Measurements from ENCODE around the gene P2RY6.

P2RY6 gene

DNA sequence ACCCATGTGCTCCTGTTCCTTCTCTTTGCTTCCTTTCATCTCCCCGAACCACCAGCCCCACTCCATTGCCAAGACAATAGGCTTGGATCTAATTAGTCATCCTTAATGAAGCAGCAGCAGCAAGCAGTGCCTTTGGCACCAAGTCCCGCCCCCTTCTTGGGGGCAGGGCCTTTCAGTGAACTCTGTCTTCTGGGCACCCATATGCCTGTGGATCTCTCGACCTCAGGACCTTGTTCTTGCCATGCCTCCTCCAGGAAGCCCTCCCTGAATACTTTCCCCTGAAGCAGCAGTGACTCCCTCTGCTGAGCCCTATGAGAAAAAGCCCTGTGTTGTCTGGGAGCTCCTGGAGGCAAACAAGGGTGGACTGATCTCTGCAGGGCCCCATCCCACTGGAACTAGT lies 68.0 kb downstream of the P2RY6 start:
- no peak for DNase-seq

DNA sequence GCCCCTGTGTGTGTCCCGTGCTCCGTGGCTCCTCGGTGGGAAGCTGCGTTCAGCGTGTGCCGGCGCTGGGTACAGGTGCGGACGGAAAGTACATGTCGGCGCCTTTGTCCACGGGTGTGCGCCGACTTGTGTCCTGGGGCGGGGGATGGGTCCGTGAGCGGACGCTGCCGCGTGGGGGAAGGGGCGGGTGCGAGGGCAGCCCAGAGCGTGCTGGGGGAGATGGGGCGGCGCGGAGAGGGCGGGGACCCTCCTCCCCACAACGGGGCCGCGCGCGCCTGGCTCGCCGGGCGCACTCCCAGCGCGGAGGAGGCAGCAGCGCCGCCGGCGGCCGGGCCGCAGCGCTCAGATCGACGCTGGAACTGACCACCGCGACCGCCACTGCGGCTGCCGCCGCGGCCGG lies 70.5 kb downstream of the P2RY6 start:
- no peak for DNase-seq

DNA sequence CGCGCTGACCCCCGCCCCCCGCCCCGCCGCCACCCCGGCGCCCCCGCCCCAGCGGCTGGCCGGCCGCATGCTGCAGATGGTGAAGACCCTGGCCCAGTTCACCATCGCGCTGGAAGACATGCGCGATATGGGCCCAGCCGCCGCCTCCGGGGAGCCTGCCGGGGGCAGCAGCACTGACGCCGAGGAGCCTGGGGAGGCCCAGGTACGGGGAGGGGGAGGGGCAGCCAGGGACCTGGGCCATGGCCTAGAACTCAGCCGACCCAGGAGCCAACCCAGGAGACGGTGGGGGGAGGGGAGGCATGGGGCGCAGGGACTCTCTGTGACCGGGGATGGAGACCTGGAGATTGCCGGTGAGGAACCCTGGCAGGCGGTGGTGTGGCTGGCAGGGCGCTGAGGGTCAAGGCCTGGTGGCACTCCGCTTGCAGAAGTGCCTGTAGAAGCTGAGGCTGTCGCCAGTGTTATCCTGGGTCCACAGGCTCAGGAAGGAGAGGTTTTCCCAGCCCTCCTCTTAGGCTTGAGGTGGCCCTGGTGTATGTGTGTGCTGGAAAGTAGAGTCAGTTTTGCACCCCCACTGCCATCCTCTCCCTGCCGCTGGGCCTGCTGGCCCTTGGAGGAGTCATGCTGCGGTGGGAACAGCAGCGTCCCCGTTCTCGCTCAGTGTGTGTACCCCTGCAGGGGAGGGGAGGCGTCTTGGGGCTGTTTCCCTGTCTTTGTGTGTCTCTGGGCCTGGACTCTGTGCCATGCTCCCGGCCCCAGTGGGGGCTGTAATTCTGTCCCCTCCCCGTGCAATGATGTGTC lies 71.1 kb downstream of the P2RY6 start:
- no peak for DNase-seq

DNA sequence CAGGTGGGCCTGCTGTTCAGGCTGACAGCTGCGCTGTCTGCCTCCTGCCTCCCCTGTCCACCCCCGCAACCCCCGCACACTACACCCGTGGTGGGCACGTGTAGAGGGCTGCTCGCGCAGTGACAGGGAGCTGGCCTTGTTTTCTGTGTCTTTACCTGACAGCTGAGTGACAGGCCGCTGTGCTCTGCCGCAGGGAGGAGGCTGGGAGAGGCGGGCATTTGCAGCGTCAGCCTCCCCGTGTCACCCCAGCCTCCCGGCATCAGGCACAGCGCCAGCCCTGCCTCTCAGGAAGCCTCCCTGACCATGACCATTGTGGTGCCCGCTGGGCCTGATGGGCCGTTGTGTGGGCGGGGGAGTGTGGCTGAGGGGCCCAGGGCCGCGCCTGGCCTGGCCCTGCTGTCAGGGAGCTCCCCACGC lies 72.1 kb downstream of the P2RY6 start:
- no peak for DNase-seq

DNA sequence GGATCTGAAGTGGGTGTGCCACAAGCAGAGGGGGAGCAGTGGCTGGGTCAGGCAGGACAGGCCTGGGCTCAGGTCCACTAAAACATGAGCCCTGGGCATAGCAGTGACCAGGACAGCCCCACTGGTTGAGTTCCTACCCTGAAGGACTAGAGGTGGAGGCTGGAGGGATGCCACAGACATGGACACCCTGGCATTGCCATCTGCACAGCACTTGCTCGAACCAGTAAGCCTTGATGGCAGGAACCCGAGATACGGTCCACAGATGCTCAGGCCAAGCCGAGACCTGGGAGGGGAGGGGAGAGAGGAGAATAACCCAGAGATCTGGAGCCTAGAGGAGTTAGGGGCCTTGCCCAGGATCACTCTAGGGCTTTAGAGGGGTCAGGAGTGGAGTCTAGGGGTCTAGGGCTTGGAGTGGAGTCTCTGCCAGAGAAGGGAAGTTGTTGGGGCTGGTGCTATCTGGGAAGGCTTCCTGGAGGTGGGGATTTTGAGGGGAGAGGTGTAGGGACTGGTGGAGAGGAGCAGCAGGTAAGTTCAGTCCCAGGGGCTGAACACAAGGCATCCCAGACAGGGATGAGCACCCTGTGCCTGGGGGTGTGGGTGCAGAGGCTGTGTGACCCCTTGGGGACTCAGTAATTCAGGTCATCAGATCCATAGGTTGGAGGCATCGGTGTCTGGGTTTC lies 73.5 kb downstream of the P2RY6 start:
- DNase-seq, result no peak

DNA sequence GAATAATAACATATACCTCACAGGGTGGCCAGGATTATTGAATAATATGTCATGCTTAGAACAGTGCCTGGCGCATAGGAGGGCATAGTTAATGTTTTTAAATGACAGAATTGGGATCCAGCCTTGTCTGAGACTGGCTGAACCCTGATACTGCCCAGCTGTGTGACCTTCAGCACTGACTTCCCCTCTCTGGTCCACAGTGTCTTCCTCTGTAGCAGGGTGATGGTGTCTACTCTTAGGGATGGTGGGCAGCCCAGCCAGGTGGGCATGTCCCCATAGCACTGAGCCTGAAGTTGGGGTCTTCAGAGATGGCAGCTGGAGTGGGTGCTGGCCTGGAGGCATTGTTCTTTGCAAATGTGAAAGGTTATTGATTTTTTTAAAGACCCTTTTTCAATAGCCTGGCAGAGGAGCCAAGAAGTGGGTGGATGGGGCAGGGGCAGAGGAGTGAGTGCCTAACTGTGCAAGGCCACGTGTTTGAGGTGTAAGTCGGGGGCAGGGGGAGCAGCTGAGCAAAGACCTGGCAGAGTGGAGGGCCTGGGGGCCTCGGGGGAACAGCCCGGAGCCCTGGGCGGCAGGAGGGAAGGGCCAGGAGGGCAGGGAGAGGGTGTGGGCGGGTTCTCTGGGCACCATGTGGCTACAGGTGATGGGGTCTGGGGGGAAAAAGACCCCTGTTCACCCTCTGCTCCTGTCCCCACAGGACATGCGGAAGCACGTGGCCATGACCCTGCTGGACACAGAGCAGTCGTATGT lies 74.2 kb downstream of the P2RY6 start:
- no peak for DNase-seq

DNA sequence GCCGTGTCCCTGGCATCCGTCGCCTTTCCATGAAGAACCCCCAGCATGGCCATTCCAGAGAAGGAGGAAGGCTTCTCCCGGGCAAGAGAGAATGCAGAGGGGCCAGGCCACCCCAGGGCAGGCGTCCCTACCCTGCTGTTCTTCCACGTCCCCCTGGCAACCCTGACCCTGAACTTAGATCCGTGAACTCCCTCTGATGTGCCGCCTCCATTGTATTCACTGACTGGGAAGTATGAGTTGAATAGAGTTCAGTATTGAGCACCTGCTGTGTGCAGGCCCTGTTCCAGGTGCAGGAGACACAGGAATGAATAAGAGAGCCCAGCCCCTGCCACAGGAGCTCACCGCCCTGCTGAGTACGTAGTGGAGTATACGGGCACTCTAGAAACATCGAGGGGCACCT lies 74.9 kb downstream of the P2RY6 start:
- no peak for DNase-seq

Data from SHP77 treated with DMSO at 0.1 percent for 48 hours (cell line).